ENCODE measurements around the gene NREP. TPM values are rescaled to one million over a fixed set of nuclear protein-coding genes. Genes with fewer than 3 reads are reported as not detected.

NREP gene
- total RNA-seq (10 to 100 TPM; 17.0 to 25.2 TPM), polyA plus RNA-seq (ENCODE audit: insufficient read depth, low read depth, low replicate concordance) (28.0 TPM)
- long read RNA-seq, donor 1, transcript NREP-204 (5 exons, 704 nt): minor isoform, 5 of 184 reads
- long read RNA-seq, donor 1, transcript NREP-202 (5 exons, 2,581 nt): minor isoform, 50 of 184 reads
- long read RNA-seq, donor 1, transcript NREP-214 (3 exons, 577 nt): minor isoform, 26 of 184 reads
- long read RNA-seq, donor 1, transcript NREP-201 (4 exons, 2,013 nt): major isoform, 93 of 184 reads
- long read RNA-seq, donor 1, partial matches to known transcripts: 7 of 184 reads
- long read RNA-seq, donor 1, other reads (novel, unspliced or antisense): 0 of 184 reads
- long read RNA-seq, donor 2, transcript NREP-214 (3 exons, 577 nt): minor isoform, 13 of 127 reads
- long read RNA-seq, donor 2, transcript NREP-201 (4 exons, 2,013 nt): major isoform, 63 of 127 reads
- long read RNA-seq, donor 2, transcript NREP-206 (3 exons, 2,304 nt): minor isoform, 6 of 127 reads
- long read RNA-seq, donor 2, transcript NREP-202 (5 exons, 2,581 nt): minor isoform, 37 of 127 reads
- long read RNA-seq, donor 2, partial matches to known transcripts: 0 of 127 reads
- long read RNA-seq, donor 2, other reads (novel, unspliced or antisense): 0 of 127 reads

- 0 to 1% methylated on average over 12 of the region's 12 CpGs for WGBS, 2 donors
- Histone ChIP-seq H3K36me3 (ENCODE audit: low read depth, missing control alignments) (no peaks in the 10 kb centered on the region), H3K9me3 (no peaks in the 10 kb centered on the region), H3K27ac (peak within 1 kb of the TSS; percentile 84 to 88), H3K4me1 (peaks cover 11% of the 10 kb centered on the region), H3K27me3 (no peaks in the 10 kb centered on the region), H3K4me3 (peak within 1 kb of the TSS; percentile 64 to 77)
- DNase-seq: peak; percentile 65
- intact Hi-C loops (cut with DNase I; ENCODE audit: low total_unique reads): no loop called here
- TF ChIP-seq CTCF (IDR thresholded peaks at IDR 0.05) (no peak), POLR2A (IDR thresholded peaks at IDR 0.05) (no peak)
Observed at GRCh38 chr5:111756581-111757354, at the start of gene NREP. TSS of gene NREP (minus strand) at chr5:111757194. CDS start at chr5:111755772, 1,422 bp downstream.

- Histone ChIP-seq H3K4me1 (no peaks in the 10 kb centered on the region), H3K27me3 (no peaks in the 10 kb centered on the region), H3K36me3 (ENCODE audit: low read depth, missing control alignments) (no peaks in the 10 kb centered on the region), H3K9me3 (no peaks in the 10 kb centered on the region), H3K27ac (peak overlapping the region in 1 of 2 donors; percentile 4), H3K4me3 (no peak overlapping the region)
- intact Hi-C loops (cut with DNase I; ENCODE audit: low total_unique reads): no loop called here
- TF ChIP-seq POLR2A (IDR thresholded peaks at IDR 0.05) (no peak), CTCF (IDR thresholded peaks at IDR 0.05) (no peak)
- 64 to 74% methylated on average over 2 of the region's 2 CpGs for WGBS, 2 donors
- DNase-seq: no peak
Observed at GRCh38 chr5:111806753-111807152, 49.8 kb upstream of the NREP start.

- peak overlapping the region in 1 of 2 donors; percentile 4 for H3K27ac ChIP-seq
- 70 to 87% methylated on average over 2 of the region's 2 CpGs for WGBS, 2 donors
- H3K4me3 ChIP-seq: no peak overlapping the region
- no peak for DNase-seq
- H3K27me3 ChIP-seq: no peaks in the 10 kb centered on the region
- H3K36me3 ChIP-seq (ENCODE audit: low read depth, missing control alignments): no peaks in the 10 kb centered on the region
- H3K4me1 ChIP-seq: no peaks in the 10 kb centered on the region
- TF ChIP-seq CTCF (IDR thresholded peaks at IDR 0.05) (no peak), POLR2A (IDR thresholded peaks at IDR 0.05) (no peak)
- intact Hi-C loops (cut with DNase I; ENCODE audit: low total_unique reads): no loop called here
- H3K9me3 ChIP-seq: no peaks in the 10 kb centered on the region
Observed at GRCh38 chr5:111806156-111806555, 49.2 kb upstream of the NREP start.

- H3K27ac ChIP-seq: no peak overlapping the region
- no peaks in the 10 kb centered on the region for H3K4me1 ChIP-seq
- no peak for DNase-seq
- intact Hi-C loops (cut with DNase I; ENCODE audit: low total_unique reads): no loop called here
- 52 to 80% methylated on average over 2 of the region's 2 CpGs for WGBS, 2 donors
- H3K9me3 ChIP-seq: no peaks in the 10 kb centered on the region
- TF ChIP-seq CTCF (IDR thresholded peaks at IDR 0.05): no peak
- TF ChIP-seq POLR2A (IDR thresholded peaks at IDR 0.05): no peak
- H3K4me3 ChIP-seq: no peak overlapping the region
- no peaks in the 10 kb centered on the region for H3K27me3 ChIP-seq
- H3K36me3 ChIP-seq (ENCODE audit: low read depth, missing control alignments): no peaks in the 10 kb centered on the region
Observed at GRCh38 chr5:111805071-111805470, 48.1 kb upstream of the NREP start.

Data from testis (tissue), 5 donors.